ENCODE data around the gene WHAMM. TPM values are rescaled to one million over a fixed set of nuclear protein-coding genes. Genes with fewer than 3 reads are reported as not detected.

Gene WHAMM
- polyA plus RNA-seq, 1 experiment, result 3.6 TPM

DNA sequence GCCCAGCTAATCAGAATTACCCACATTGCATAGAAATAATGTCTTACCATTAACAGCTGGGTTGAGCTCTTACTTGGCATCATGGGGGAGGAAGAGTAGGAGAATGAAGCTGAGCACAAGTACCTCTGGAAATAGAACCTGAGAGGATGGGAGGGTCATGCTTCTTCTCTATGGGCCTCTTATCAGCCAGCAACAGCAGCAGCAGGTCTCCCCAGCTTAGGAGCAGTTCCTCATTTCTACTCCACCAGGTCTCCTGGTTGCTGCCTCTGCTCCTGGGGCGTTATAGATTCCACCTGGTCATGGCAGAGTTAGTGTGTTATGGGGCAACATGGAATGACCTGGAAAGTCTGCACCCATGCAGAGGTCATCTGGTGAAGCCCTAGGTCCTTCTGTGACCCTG lies 6.9 kb upstream of the WHAMM start:
- TF ChIP-seq, protein P1, sequence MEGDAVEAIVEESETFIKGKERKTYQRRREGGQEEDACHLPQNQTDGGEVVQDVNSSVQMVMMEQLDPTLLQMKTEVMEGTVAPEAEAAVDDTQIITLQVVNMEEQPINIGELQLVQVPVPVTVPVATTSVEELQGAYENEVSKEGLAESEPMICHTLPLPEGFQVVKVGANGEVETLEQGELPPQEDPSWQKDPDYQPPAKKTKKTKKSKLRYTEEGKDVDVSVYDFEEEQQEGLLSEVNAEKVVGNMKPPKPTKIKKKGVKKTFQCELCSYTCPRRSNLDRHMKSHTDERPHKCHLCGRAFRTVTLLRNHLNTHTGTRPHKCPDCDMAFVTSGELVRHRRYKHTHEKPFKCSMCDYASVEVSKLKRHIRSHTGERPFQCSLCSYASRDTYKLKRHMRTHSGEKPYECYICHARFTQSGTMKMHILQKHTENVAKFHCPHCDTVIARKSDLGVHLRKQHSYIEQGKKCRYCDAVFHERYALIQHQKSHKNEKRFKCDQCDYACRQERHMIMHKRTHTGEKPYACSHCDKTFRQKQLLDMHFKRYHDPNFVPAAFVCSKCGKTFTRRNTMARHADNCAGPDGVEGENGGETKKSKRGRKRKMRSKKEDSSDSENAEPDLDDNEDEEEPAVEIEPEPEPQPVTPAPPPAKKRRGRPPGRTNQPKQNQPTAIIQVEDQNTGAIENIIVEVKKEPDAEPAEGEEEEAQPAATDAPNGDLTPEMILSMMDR (IDR thresholded peaks at IDR 0.05; ENCODE audit: low read depth, low read length), result no peak
- POLR2A ChIA-PET, result no interaction called here

GRCh38 chr15:82803793-82804574 lies 5.4 kb upstream of the WHAMM start:
- Histone ChIP-seq H3K9me3 (ENCODE audit: control insufficient read depth, insufficient read depth, low read length) (no peaks in the 10 kb centered on the region), H3K4me3 (ENCODE audit: low read depth, low read length) (no peak overlapping the region), H3K27ac (ENCODE audit: low read depth, low read length) (no peak overlapping the region), H3K27me3 (ENCODE audit: control insufficient read depth, insufficient read depth, low read length) (peaks cover 21% of the 10 kb centered on the region)
- ChIA-PET POLR2A (no interaction called here), CTCF (no interaction called here)
- DNase-seq (ENCODE audit: low read depth, low spot score), result no peak
- TF ChIP-seq, protein P1 (IDR thresholded peaks at IDR 0.05; ENCODE audit: low read depth, low read length), result no peak

More for the DNA sequence above, 6.9 kb upstream of the WHAMM start:
- no peaks in the 10 kb centered on the region for H3K9me3 ChIP-seq (ENCODE audit: control insufficient read depth, insufficient read depth, low read length)
- H3K27me3 ChIP-seq (ENCODE audit: control insufficient read depth, insufficient read depth, low read length), result peaks cover 23% of the 10 kb centered on the region
- no peak overlapping the region for H3K27ac ChIP-seq (ENCODE audit: low read depth, low read length)
- no peak for DNase-seq (ENCODE audit: low read depth, low spot score)
- CTCF ChIA-PET, result no interaction called here
- no peak overlapping the region for H3K4me3 ChIP-seq (ENCODE audit: low read depth, low read length)

DNA sequence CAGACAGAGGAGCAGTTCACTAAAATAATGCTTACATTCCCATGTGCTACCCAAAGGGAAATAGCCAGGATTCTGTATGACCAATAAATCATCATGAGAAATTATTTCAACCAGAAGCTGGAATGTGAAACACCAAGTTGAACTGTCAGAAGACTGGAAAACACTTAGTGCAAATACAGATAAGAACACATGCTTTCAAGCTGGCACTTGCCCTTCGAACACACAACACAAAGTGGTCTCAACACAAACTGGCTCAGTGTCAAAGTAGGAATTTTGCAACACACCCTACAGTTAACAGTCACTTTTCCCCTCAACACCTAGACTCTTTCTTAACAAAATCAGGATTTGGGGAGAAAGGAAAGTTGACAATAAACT lies 4.9 kb upstream of the WHAMM start:
- ChIA-PET POLR2A (no interaction called here), CTCF (no interaction called here)
- Histone ChIP-seq H3K4me3 (ENCODE audit: low read depth, low read length) (no peak overlapping the region), H3K27me3 (ENCODE audit: control insufficient read depth, insufficient read depth, low read length) (peaks cover 16% of the 10 kb centered on the region), H3K27ac (ENCODE audit: low read depth, low read length) (no peak overlapping the region), H3K9me3 (ENCODE audit: control insufficient read depth, insufficient read depth, low read length) (no peaks in the 10 kb centered on the region)
- no peak for DNase-seq (ENCODE audit: low read depth, low spot score)
- TF ChIP-seq, protein P1 (IDR thresholded peaks at IDR 0.05; ENCODE audit: low read depth, low read length), result no peak

DNA sequence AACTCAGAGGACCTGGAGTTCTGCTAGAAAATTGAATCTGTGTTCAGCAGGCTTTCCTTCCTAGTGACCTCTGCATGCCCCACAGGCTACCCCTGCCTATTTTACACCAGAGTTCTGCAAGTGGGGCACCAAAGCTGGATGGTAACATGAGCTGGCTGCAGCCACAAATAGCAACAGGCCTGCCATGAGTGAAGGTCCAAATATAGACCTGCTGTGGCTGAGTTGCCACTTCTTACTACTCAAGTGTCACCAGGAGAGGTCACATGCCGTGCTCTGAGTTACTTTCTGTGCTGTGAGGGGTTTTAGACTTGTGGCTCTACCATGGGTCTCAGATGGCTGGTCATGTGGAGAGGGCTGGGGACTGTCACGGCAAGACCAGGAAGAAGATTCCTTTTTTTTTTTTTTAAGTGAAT lies 3.4 kb upstream of the WHAMM start, which contains the start of gene FSD2:
FSD2 (minus strand) TSS at position 76 of the 413 bp plus-strand sequence. CDS start 18,679 bp downstream, outside the sequence.
- no peak within 1 kb of the TSS for H3K4me3 ChIP-seq (ENCODE audit: low read depth, low read length)
- H3K9me3 ChIP-seq (ENCODE audit: control insufficient read depth, insufficient read depth, low read length), result no peaks in the 10 kb centered on the region
- peaks cover 7% of the 10 kb centered on the region for H3K27me3 ChIP-seq (ENCODE audit: control insufficient read depth, insufficient read depth, low read length)
- ChIA-PET POLR2A (interaction anchor here (0.7 kb wide), 1 partner anchor 36 kb away, joined by 4 read pairs; no protein-coding TSS in a partner anchor), CTCF (no interaction called here)
- no peak for DNase-seq (ENCODE audit: low read depth, low spot score)
- TF ChIP-seq, protein P1 (IDR thresholded peaks at IDR 0.05; ENCODE audit: low read depth, low read length), result no peak
- no peak within 1 kb of the TSS for H3K27ac ChIP-seq (ENCODE audit: low read depth, low read length)

DNA sequence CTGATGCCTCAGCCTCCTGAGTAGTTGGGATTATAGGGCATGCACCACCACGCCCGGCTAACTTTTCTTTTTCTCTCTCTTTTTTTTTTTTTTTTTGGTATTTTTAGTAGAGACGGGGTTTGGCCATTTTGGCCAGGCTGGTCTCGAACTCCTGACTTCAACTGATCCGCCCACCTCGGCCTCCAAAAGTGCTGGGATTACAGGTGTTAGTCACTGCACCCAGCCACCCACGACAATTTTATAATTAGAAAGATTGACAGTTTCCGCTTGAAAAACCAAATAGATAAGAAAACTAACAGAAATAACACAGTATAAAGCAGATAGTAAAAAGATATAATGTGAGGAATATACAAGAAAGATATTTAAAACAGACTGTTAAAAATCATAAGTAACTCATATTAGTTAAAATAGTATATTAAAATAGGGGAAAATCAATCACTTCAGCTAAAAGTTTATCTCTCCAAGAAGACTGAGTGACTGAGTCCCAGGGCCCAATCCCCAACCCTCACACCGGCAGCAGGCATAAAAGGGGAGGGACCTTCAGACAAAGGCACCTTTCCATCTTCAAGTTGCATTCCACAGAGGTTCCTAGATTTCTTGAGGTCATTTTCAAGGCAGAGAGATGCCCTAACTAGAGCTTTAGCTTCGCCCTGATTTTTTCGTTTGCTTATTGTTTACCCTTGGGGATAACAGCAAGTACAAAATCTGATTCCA lies 1.4 kb upstream of the WHAMM start:
- Histone ChIP-seq H3K4me3 (ENCODE audit: low read depth, low read length) (no peak overlapping the region), H3K27ac (ENCODE audit: low read depth, low read length) (no peak overlapping the region), H3K9me3 (ENCODE audit: control insufficient read depth, insufficient read depth, low read length) (no peaks in the 10 kb centered on the region), H3K27me3 (ENCODE audit: control insufficient read depth, insufficient read depth, low read length) (peaks cover 2% of the 10 kb centered on the region)
- DNase-seq (ENCODE audit: low read depth, low spot score), result no peak
- TF ChIP-seq, protein P1 (IDR thresholded peaks at IDR 0.05; ENCODE audit: low read depth, low read length), result no peak
- CTCF ChIA-PET, result no interaction called here
- POLR2A ChIA-PET, result no interaction called here
